DMS114 treated with DMSO at 0.1 percent for 48 hours (cell line): Measurements from ENCODE around the gene ISCU.
"Not testable (repeated sequence)": the region's sequence is repeated elsewhere in the genome, so short reads cannot be mapped to it uniquely, and the experiment has no call there.

ENCODE experiments used
- DNase-seq: peaks from one replicate; lab custom pipeline; 2025; ENCODE audit not compliant: unreplicated experiment; lab: John Stamatoyannopoulos, UW

ISCU gene

GRCh38 chr12:108586306-108586705 lies 23.9 kb downstream of the ISCU start:
- DNase-seq = no peak

- DNase-seq = no peak
Observed at GRCh38 chr12:108587826-108588225, 25.4 kb downstream of the ISCU start.

GRCh38 chr12:108589028-108589839 lies 26.8 kb downstream of the ISCU start:
- no peak for DNase-seq

- no peak for DNase-seq
Observed at GRCh38 chr12:108589840-108590229, 27.4 kb downstream of the ISCU start.

GRCh38 chr12:108590463-108590862 lies 28.1 kb downstream of the ISCU start:
- not testable (repeated sequence) for DNase-seq

- DNase-seq = no peak
Observed at GRCh38 chr12:108591267-108591980, 29.0 kb downstream of the ISCU start.

GRCh38 chr12:108592033-108592909 lies 29.9 kb downstream of the ISCU start:
- no peak for DNase-seq

- DNase-seq = no peak
Observed at GRCh38 chr12:108594323-108594903, 32.0 kb downstream of the ISCU start.

GRCh38 chr12:108594960-108595710 lies 32.7 kb downstream of the ISCU start:
- no peak for DNase-seq

- DNase-seq = no peak
Observed at GRCh38 chr12:108595711-108596647, 33.6 kb downstream of the ISCU start.

GRCh38 chr12:108596854-108597558 lies 34.6 kb downstream of the ISCU start:
- no peak for DNase-seq

GRCh38 chr12:108597559-108598471 lies 35.4 kb downstream of the ISCU start, which contains the start of gene TMEM119:
Gene TMEM119, minus strand, starts transcription at chr12:108598084. Its CDS starts 5,701 bp downstream, at chr12:108592383.
- no peak for DNase-seq

GRCh38 chr12:108598553-108599250 lies 36.3 kb downstream of the ISCU start:
- DNase-seq = no peak

GRCh38 chr12:108599541-108599940 lies 37.1 kb downstream of the ISCU start:
- no peak for DNase-seq

- DNase-seq = no peak
Observed at GRCh38 chr12:108599948-108600701, 37.7 kb downstream of the ISCU start.

- no peak for DNase-seq
Observed at GRCh38 chr12:108600702-108601007, 38.3 kb downstream of the ISCU start.
